ENCODE data around the gene TSEN54. TPM values are rescaled to one million over a fixed set of nuclear protein-coding genes. Genes with fewer than 3 reads are reported as not detected.

TSEN54 gene
- total RNA-seq, 1 experiment from 2014 or later, result 42.6 TPM

- H3K4me2 ChIP-seq, result peak overlapping the region; percentile 21
- H3K27ac ChIP-seq, result no peak overlapping the region
These were observed 5.1 kb upstream of the TSEN54 start for GRCh38 chr17:75511270-75511609.

GRCh38 chr17:75511610-75512575, 4.4 kb upstream of the TSEN54 start:
- ChIA-PET CTCF (interaction anchor here (0.5 to 0.7 kb wide), 3 partner anchors 17 to 457 kb away, joined by 3 read pairs; no protein-coding TSS in a partner anchor), POLR2A (ENCODE audit: unreplicated experiment) (interaction anchor here (0.5 to 0.7 kb wide), 3 partner anchors 82 to 122 kb away, joined by 4 to 9 read pairs (median 6); no protein-coding TSS in a partner anchor)
- Histone ChIP-seq H3K79me2 (ENCODE audit: low read depth) (peaks cover 16% of the 10 kb centered on the region), H3K4me2 (peak overlapping the region; percentile 21), H3K27me3 (ENCODE audit: insufficient read depth, low read depth) (no peaks in the 10 kb centered on the region), H3F3A (ENCODE audit: insufficient read depth, low read depth) (peaks cover 23% of the 10 kb centered on the region; the same call in 1 of the 2 replicates), H2AFZ (no peak overlapping the region), H4K20me1 (ENCODE audit: insufficient read depth) (peaks cover 15% of the 10 kb centered on the region), H3K9me2 (ENCODE audit: insufficient read depth) (no peaks in the 10 kb centered on the region), H3K27ac (no peak overlapping the region), H3K4me3 (no peak overlapping the region), H3K9me3 (ENCODE audit: insufficient read depth, low read depth) (no peaks in the 10 kb centered on the region), H3K36me3 (ENCODE audit: low read depth) (no peaks in the 10 kb centered on the region), H3K4me1 (replicated peaks; ENCODE audit: insufficient read depth) (peaks cover 34% of the 10 kb centered on the region)
- TF ChIP-seq EZH2 (IDR thresholded peaks at IDR 0.05; ENCODE audit: low read depth) (no peak), CTCF (conservative IDR thresholded peaks at IDR 0.05) (no peak)
- no TSS peak for BruUV-seq (replicated peaks)
- intact Hi-C loops (cut with micrococcal nuclease; ENCODE audit: unreplicated experiment), result loop anchor here (10.0 kb wide), 1 partner anchor 247 kb away; the partner anchor contains the start of genes GGA3 and MRPS7
- peak; percentile 46 to 74 for DNase-seq

More at GRCh38 chr17:75511270-75511609, 5.1 kb upstream of the TSEN54 start:
- H3K9me3 ChIP-seq (ENCODE audit: insufficient read depth, low read depth), result no peaks in the 10 kb centered on the region
- no TSS peak for BruUV-seq (replicated peaks)
- no peak for TF ChIP-seq CTCF (conservative IDR thresholded peaks at IDR 0.05)
- TF ChIP-seq EZH2 (IDR thresholded peaks at IDR 0.05; ENCODE audit: low read depth), result no peak
- peaks cover 15% of the 10 kb centered on the region for H4K20me1 ChIP-seq (ENCODE audit: insufficient read depth)
- no peaks in the 10 kb centered on the region for H3K27me3 ChIP-seq (ENCODE audit: insufficient read depth, low read depth)
- H3K79me2 ChIP-seq (ENCODE audit: low read depth), result peaks cover 13% of the 10 kb centered on the region
- intact Hi-C loops (cut with micrococcal nuclease; ENCODE audit: unreplicated experiment), result loop anchor here (10.0 kb wide), 1 partner anchor 246 kb away; the partner anchor contains the start of genes GGA3 and MRPS7
- no peaks in the 10 kb centered on the region for H3K9me2 ChIP-seq (ENCODE audit: insufficient read depth)
- peaks cover 34% of the 10 kb centered on the region for H3K4me1 ChIP-seq (replicated peaks; ENCODE audit: insufficient read depth)
- POLR2A ChIA-PET (ENCODE audit: unreplicated experiment), result interaction anchor here (0.5 kb wide), 1 partner anchor 123 kb away, joined by 9 read pairs; no protein-coding TSS in a partner anchor
- CTCF ChIA-PET, result no interaction called here
- no peak for DNase-seq
- H3K4me3 ChIP-seq, result no peak overlapping the region
- H2AFZ ChIP-seq, result no peak overlapping the region
- H3K36me3 ChIP-seq (ENCODE audit: low read depth), result no peaks in the 10 kb centered on the region
- H3F3A ChIP-seq (ENCODE audit: insufficient read depth, low read depth), result peaks cover 23% of the 10 kb centered on the region; the same call in 1 of the 2 replicates

- intact Hi-C loops (cut with micrococcal nuclease; ENCODE audit: unreplicated experiment), result loop anchor here (10.0 kb wide), 1 partner anchor 248 kb away; the partner anchor contains the start of genes GGA3 and MRPS7
- CTCF ChIA-PET, result interaction anchor here (0.6 to 0.7 kb wide), 2 partner anchors 141 to 310 kb away, joined by 3 read pairs; no protein-coding TSS in a partner anchor
- DNase-seq, result no peak
- Histone ChIP-seq H3K9me2 (ENCODE audit: insufficient read depth) (no peaks in the 10 kb centered on the region), H3K4me3 (no peak overlapping the region), H3K9me3 (ENCODE audit: insufficient read depth, low read depth) (no peaks in the 10 kb centered on the region), H3K36me3 (ENCODE audit: low read depth) (no peaks in the 10 kb centered on the region), H3K27ac (no peak overlapping the region), H3F3A (ENCODE audit: insufficient read depth, low read depth) (peaks cover 27% of the 10 kb centered on the region; the same call in 1 of the 2 replicates), H3K27me3 (ENCODE audit: insufficient read depth, low read depth) (no peaks in the 10 kb centered on the region), H2AFZ (no peak overlapping the region), H3K79me2 (ENCODE audit: low read depth) (peaks cover 28% of the 10 kb centered on the region), H3K4me2 (0 out of 2 replicates have a peak overlapping the region, but pooled peaks have one; percentile 21), H4K20me1 (ENCODE audit: insufficient read depth) (peaks cover 23% of the 10 kb centered on the region), H3K4me1 (replicated peaks; ENCODE audit: insufficient read depth) (peaks cover 44% of the 10 kb centered on the region)
- TF ChIP-seq CTCF (conservative IDR thresholded peaks at IDR 0.05) (no peak), EZH2 (IDR thresholded peaks at IDR 0.05; ENCODE audit: low read depth) (no peak)
- POLR2A ChIA-PET (ENCODE audit: unreplicated experiment), result interaction anchor here (0.7 to 1.1 kb wide), 2 partner anchors 12 to 83 kb away, joined by 3 to 6 read pairs; partner anchors contain the start of gene LLGL2
- no TSS peak for BruUV-seq (replicated peaks)
These were observed 3.2 kb upstream of the TSEN54 start for GRCh38 chr17:75512926-75513640.

Data from PC-9 (cell line).